Camera-type eye (tissue), 1 donor: ENCODE measurements around the gene KREMEN1. TPM values are rescaled to one million over a fixed set of nuclear protein-coding genes. Genes with fewer than 3 reads are reported as not detected.

Source experiments
- total RNA-seq: library from RNA; depleted of rRNA; stranded (reverse); fragments of >200 nt; gene quantifications from one replicate; pipeline ENCODE4 v1.2.3, GENCODE V29; 2014

Gene KREMEN1, protein sequence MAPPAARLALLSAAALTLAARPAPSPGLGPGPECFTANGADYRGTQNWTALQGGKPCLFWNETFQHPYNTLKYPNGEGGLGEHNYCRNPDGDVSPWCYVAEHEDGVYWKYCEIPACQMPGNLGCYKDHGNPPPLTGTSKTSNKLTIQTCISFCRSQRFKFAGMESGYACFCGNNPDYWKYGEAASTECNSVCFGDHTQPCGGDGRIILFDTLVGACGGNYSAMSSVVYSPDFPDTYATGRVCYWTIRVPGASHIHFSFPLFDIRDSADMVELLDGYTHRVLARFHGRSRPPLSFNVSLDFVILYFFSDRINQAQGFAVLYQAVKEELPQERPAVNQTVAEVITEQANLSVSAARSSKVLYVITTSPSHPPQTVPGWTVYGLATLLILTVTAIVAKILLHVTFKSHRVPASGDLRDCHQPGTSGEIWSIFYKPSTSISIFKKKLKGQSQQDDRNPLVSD
- total RNA-seq: 38.2 TPM

DNA sequence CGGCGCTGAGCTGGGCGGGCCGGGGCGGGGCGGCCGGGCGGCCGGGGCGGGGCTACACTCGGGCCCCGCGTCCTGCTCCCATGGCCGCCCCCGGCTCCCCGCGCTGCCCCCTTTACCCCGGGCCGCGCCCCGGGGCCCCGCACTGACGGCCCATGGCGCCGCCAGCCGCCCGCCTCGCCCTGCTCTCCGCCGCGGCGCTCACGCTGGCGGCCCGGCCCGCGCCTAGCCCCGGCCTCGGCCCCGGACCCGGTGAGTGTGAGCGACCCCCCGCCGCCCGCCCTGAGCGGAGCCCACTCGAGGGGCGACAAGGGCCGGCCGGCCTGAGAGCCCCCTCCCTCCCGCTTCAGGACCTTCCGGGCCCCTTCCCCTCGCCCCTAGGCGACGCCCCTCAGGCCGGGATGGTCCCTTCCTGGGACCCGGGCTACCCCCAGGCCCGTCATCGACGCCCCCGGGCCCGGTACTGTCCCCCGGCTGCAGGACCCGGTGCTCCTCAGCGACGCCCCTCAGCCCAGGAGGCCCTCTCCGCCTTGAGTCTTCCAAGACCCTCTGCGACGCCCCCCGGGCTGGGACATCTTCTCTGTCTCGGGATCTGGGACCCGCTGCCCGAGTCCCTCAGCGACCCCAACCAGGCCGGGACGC, at the start of gene KREMEN1:
Gene KREMEN1, plus strand, starts transcription at position 57 of the 639 bp plus-strand sequence. Its CDS starts 96 bp downstream, at position 153.

DNA sequence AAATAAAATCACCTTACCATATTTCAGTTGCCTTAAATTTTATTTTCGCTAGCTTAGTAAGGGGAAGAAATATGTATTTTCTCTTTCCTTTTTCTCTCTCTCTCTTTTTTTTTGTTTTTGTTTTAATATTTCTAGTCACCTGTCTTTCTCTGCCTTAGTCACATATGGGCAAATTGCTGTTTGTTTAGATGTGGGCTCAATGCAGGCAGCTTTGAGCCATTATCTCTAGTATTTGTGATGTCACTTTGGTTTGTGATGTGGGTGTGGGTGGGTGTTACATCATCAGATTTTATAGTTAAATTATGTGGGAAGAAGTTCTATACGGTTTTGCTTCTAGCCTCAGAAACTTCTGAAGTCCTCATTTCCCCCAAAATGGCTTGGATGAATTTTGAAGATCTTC, 11.1 kb upstream of the KREMEN1 start, which contains the start of gene C22orf31:
Gene C22orf31, minus strand, starts transcription at position 59 of the 400 bp plus-strand sequence. Its CDS starts 39 bp downstream, at position 20.

DNA sequence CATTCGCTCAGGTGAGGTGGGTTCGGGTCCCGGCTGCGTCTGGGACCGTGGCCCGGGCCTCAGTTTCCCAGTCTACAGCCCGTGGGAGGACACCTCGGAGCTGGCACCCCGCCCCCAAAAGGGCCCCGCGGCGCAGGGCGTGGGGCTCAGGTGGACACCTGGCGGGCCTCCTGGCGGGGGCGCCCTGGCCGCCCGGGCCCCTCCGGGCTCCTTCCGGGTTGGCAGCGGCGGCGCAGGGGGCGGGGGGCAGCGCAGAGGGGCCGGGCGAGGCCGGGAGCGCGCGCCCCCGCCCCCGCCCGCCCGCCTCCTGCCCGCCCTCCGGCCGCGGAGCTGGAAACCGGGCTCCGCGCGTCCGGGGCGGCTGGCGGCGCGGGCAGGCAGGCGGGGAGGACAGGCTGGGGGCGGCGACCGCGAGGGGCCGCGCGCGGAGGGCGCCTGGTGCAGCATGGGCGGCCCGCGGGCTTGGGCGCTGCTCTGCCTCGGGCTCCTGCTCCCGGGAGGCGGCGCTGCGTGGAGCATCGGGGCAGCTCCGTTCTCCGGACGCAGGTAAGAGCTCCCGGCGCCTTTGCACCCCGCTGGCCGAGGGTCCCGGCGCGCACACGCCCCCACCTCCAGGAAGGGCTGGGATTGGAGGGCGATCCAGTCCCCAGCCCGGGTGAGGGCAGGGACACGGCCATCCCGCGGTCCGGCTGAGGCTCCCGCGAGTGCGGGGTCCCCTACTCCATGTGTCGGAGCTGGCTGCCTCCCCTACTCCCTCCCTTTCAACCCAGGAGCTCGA, 132.9 kb downstream of the KREMEN1 start, which contains the start of gene EMID1:
Gene EMID1, plus strand, starts transcription at position 303 of the 778 bp plus-strand sequence. Its CDS starts 143 bp downstream, at position 446.

Other genes starting within 250 kb of the KREMEN1 start
- gene ZNRF3, start 189.5 kb upstream of the KREMEN1 start, total RNA-seq: 12.2 TPM
- 0.82 TPM for gene C22orf31, start 11.2 kb upstream of the KREMEN1 start, total RNA-seq
- 12.3 TPM for gene EMID1, start 132.9 kb downstream of the KREMEN1 start, total RNA-seq
- 35.5 TPM for gene RHBDD3, start 194.9 kb downstream of the KREMEN1 start, total RNA-seq
- 214 TPM for gene EWSR1, start 195.2 kb downstream of the KREMEN1 start, total RNA-seq
- gene GAS2L1, start 233.6 kb downstream of the KREMEN1 start, total RNA-seq: 9.0 TPM
- 2.9 TPM for gene RASL10A, start 242.7 kb downstream of the KREMEN1 start, total RNA-seq